ENCODE data around the gene FAM111A. TPM values are rescaled to one million over a fixed set of nuclear protein-coding genes. Genes with fewer than 3 reads are reported as not detected.

The FAM111A gene
- total and polyA plus RNA-seq, 10 of the 15 experiments (the other 5 are each of a cell fraction or from before 2014, with no cell fraction given), result 26.6 to 95.0 (median 67.5) TPM

GRCh38 chr11:59188954-59189353, 46.3 kb downstream of the FAM111A start (continued):
- TF ChIP-seq MYC (IDR thresholded peaks at IDR 0.05; ENCODE audit: insufficient read depth, insufficient read length, insufficient replicate concordance, low read length, severe bottlenecking), result no peak
- no peak for TF ChIP-seq FOS (IDR thresholded peaks at IDR 0.05; ENCODE audit: borderline replicate concordance, extremely low read depth, insufficient read length)
- TF ChIP-seq ZSCAN29 (IDR thresholded peaks at IDR 0.05), result no peak
- TF ChIP-seq EZH2 (IDR thresholded peaks at IDR 0.05; ENCODE audit: borderline replicate concordance, control insufficient read depth, low read depth, low read length), result no peak
- no peak for TF ChIP-seq E2F4 (IDR thresholded peaks at IDR 0.05; ENCODE audit: low read depth, low read length)
- TF ChIP-seq RUNX3 (IDR thresholded peaks at IDR 0.05; ENCODE audit: low read length), result no peak

GRCh38 chr11:59189986-59190385, 47.3 kb downstream of the FAM111A start:
- H3K27me3 ChIP-seq (replicated peaks in 1 of 2; ENCODE audit: control insufficient read depth in 2 of 2, insufficient read depth in 2 of 2, low read length in 1 of 2), result no peaks in the 10 kb centered on the region
- H3K36me3 ChIP-seq (ENCODE audit: control insufficient read depth in 2 of 2, insufficient read depth in 2 of 2, low read length in 1 of 2), result peaks cover 26 to 33% of the 10 kb centered on the region in 2 experiments; a peak in 3 of 4 replicates
- in situ Hi-C loops (cut with MboI) (loop anchor here (25.0 kb wide), 1 partner anchor 1572 kb away; the partner anchor contains the start of gene MS4A15), intact Hi-C loops (cut with micrococcal nuclease; ENCODE audit: unreplicated experiment) (no loop called here)
- CTCF ChIA-PET, result interaction anchor here (30.3 to 33.5 kb wide), 2 partner anchors 9 to 10 kb away, joined by 1180 read pairs; partner anchors contain the start of genes DTX4 and MPEG1
- no peak for DNase-seq (ENCODE audit: low read depth, low spot score)
- no peak overlapping the region for H3K9ac ChIP-seq (ENCODE audit: control insufficient read depth, insufficient read depth, low read length)
- peaks cover 12% of the 10 kb centered on the region for H3K79me2 ChIP-seq (ENCODE audit: control insufficient read depth, insufficient read depth, low read length)
- no peak overlapping the region for H3K4me2 ChIP-seq (ENCODE audit: control insufficient read depth, insufficient read depth)
- H3K9me3 ChIP-seq (replicated peaks; ENCODE audit: control insufficient read depth, insufficient read depth, low read length), result no peaks in the 10 kb centered on the region
- FAIRE-seq, result no peak
- POLR2A ChIA-PET, result interaction anchor here (0.6 to 1.8 kb wide), 8 partner anchors 9 to 462 kb away, joined by 3 to 7 read pairs (median 4); partner anchors contain the start of gene DTX4
- BruUV-seq (replicated peaks), result no TSS peak
- no peak overlapping the region for H3K4me3 ChIP-seq
- RAD21 ChIA-PET (ENCODE audit: unreplicated experiment), result interaction anchor here (1.0 kb wide), 2 partner anchors 11 to 17 kb away, joined by 5 to 6 read pairs; no protein-coding TSS in a partner anchor
- no peak overlapping the region for H2AFZ ChIP-seq (ENCODE audit: control insufficient read depth, low read depth, low read length)
- H4K20me1 ChIP-seq (ENCODE audit: control insufficient read depth, insufficient read depth), result no peaks in the 10 kb centered on the region
- SMC1A ChIA-PET (ENCODE audit: uncharacterized antibody, unreplicated experiment), result interaction anchor here (0.8 to 1.6 kb wide), 9 partner anchors 9 to 96 kb away, joined by 3 to 7 read pairs (median 3); no protein-coding TSS in a partner anchor
- WGBS (ENCODE audit: insufficient coverage, insufficient replicate concordance, low lambda C conversion rate, missing lambda C conversion rate), result 86% methylated on average over 4 of the region's 4 CpGs
- TF ChIP-seq ZNF24 (IDR thresholded peaks at IDR 0.05) (no peak), EED (IDR thresholded peaks at IDR 0.05; ENCODE audit: low read depth) (no peak), ZZZ3 (IDR thresholded peaks at IDR 0.05; ENCODE audit: control insufficient read depth, insufficient read length, low read depth) (no peak), CREM (IDR thresholded peaks at IDR 0.05; ENCODE audit: low read depth) (no peak), CTCF (IDR thresholded peaks at IDR 0.05 in 2 of 3, conservative IDR thresholded peaks at IDR 0.05 in 1 of 3; ENCODE audit: control insufficient read depth in 2 of 3, extremely low read depth in 1 of 3, insufficient read depth in 1 of 3, low read depth in 3 of 3, low read length in 3 of 3) (no peak), E4F1 (IDR thresholded peaks at IDR 0.05; ENCODE audit: borderline replicate concordance, partially characterized antibody) (no peak), BCL11A (IDR thresholded peaks at IDR 0.05; ENCODE audit: low read depth, low read length) (no peak), MTA2 (IDR thresholded peaks at IDR 0.05; ENCODE audit: low read depth) (no peak), PBX3 (IDR thresholded peaks at IDR 0.05; ENCODE audit: insufficient replicate concordance, low read depth, low read length) (no peak)
- H3K4me1 ChIP-seq (ENCODE audit: control insufficient read depth, insufficient read depth, low read length), result peaks cover 10% of the 10 kb centered on the region; the same call in 1 of the 2 replicates
- ATAC-seq, result no peak
- H3K27ac ChIP-seq (ENCODE audit: control insufficient read depth, insufficient read depth), result no peak overlapping the region

Measured in GM12878 (cell line).